HCT116 (cell line): ENCODE measurements around the gene C1QL4. TPM values are rescaled to one million over a fixed set of nuclear protein-coding genes. Genes with fewer than 3 reads are reported as not detected.

Experiments used
- ATAC-seq: fragments of 200-7000 bp; cut with Tn5 transposase; 2 replicates; pipeline ENCODE4 v1.9.1; 2020; ENCODE audit warnings: mild to moderate bottlenecking, moderate library complexity
- BruUV-seq: library from RNA; stranded (reverse); fragments of 400-500 nt; replicated peaks from 2 replicates; lab custom pipeline; 2021; lab: Mats Ljungman, UMichigan
- CTCF ChIA-PET: fragments of 300-600 bp; sonication (Branson Sonifier 250); formaldehyde crosslinking; loops from one replicate; lab custom pipeline; 2021; ENCODE audit warnings: antibody characterized with exemption; lab: Charles Lee
- POLR2A ChIA-PET: fragments of 300-600, 350-600 bp; sonication (Branson Sonifier 250); formaldehyde crosslinking; loops from one replicate; lab custom pipeline; 2021; ENCODE audit warnings: antibody characterized with exemption; lab: Charles Lee
- RAD21 ChIA-PET, 2 experiments: fragments of 300-600 bp; sonication (Branson Sonifier 250); formaldehyde crosslinking; loops; one replicate each; lab custom pipeline; 2023; ENCODE audit warnings: low total read pairs in 2 of 2; ENCODE audit not compliant: uncharacterized antibody in 2 of 2, unreplicated experiment in 2 of 2, low non-redundant PET in 1 of 2; lab: Charles Lee
- DNase-seq: peaks from one replicate; pipeline ENCODE4 v3.0.0-alpha.2; 2010; ENCODE audit warnings: low read depth, low spot score
- H2AFZ ChIP-seq: fragments of 200-600 bp; shearing (Covaris generic), sonication (generic); 2 replicates; pipeline ENCODE4 v1.6.1; 2017; ENCODE audit warnings: low read depth, mixed run types, mixed read lengths, antibody characterized with exemption, low read length; ENCODE audit not compliant: poor library complexity, severe bottlenecking
- H3K27ac ChIP-seq: 2 replicates; pipeline ENCODE4 v1.5.1; 2012; ENCODE audit warnings: low read depth, low read length
- H3K27me3 ChIP-seq: fragments of 200-600 bp; sonication (generic); 2 replicates; pipeline ENCODE4 v1.6.1; 2016; ENCODE audit warnings: mixed run types, low read length, mixed read lengths; ENCODE audit not compliant: insufficient read depth
- H3K36me3 ChIP-seq, 2 experiments: fragments of 200-500 bp in 1 of 2; fragments of 200-600 bp in 1 of 2; sonication (Bioruptor generic) in 1 of 2; sonication (generic) in 1 of 2; 2 replicates each; pipeline versions ENCODE4 v1.5.1 to v1.6.1; 2014 to 2016; ENCODE audit warnings: low read length in 2 of 2, inconsistent platforms in 1 of 2, mixed read lengths in 1 of 2, mixed run types in 1 of 2; ENCODE audit not compliant: insufficient read depth in 2 of 2, control insufficient read depth in 1 of 2
- H3K4me1 ChIP-seq, 2 experiments: fragments of 200-600 bp in 1 of 2; sonication (generic) in 1 of 2; 2 replicates each; pipeline versions ENCODE4 v1.5.1 to v1.6.1; 2012 to 2017; ENCODE audit warnings: low read length in 2 of 2, inconsistent platforms in 1 of 2, mild to moderate bottlenecking in 1 of 2, mixed read lengths in 1 of 2, mixed run types in 1 of 2, moderate library complexity in 1 of 2; ENCODE audit not compliant: insufficient read depth in 2 of 2, control insufficient read depth in 1 of 2
- H3K4me2 ChIP-seq: fragments of 200-600 bp; sonication (generic); 2 replicates; pipeline ENCODE4 v1.6.1; 2017; ENCODE audit warnings: mixed run types, low read length, mixed read lengths
- H3K4me3 ChIP-seq, 2 experiments: fragments of 200-600 bp in 1 of 2; sonication (generic) in 1 of 2; replicated peaks in 1 of 2; 2 replicates each; pipeline ENCODE4 v1.5.1; 2011 to 2016; ENCODE audit warnings: low read length in 2 of 2, control low read depth in 1 of 2, low read depth in 1 of 2, mild to moderate bottlenecking in 1 of 2, mixed read lengths in 1 of 2, mixed run types in 1 of 2
- H3K79me2 ChIP-seq: fragments of 200-600 bp; sonication (generic); 2 replicates; pipeline ENCODE4 v1.6.1; 2017; ENCODE audit warnings: mild to moderate bottlenecking, mixed run types, low read length, moderate library complexity, mixed read lengths; ENCODE audit not compliant: insufficient read depth
- H3K9ac ChIP-seq: fragments of 200-600 bp; sonication (generic); 2 replicates; pipeline ENCODE4 v1.6.1; 2016; ENCODE audit warnings: low read length, mixed read lengths
- H3K9me2 ChIP-seq: fragments of 200-600 bp; sonication (generic), shearing (Covaris generic); 2 replicates; pipeline ENCODE4 v1.6.1; 2017; ENCODE audit warnings: mixed run types, mild to moderate bottlenecking, moderate library complexity; ENCODE audit not compliant: insufficient read depth
- H3K9me3 ChIP-seq, 2 experiments: fragments of 200-500 bp in 1 of 2; fragments of 200-600 bp in 1 of 2; sonication (Bioruptor generic) in 1 of 2; sonication (generic) in 1 of 2; 2 replicates each; pipeline ENCODE4 v1.6.1; 2014 to 2017; ENCODE audit warnings: low read length in 2 of 2, mixed read lengths in 2 of 2, inconsistent platforms in 1 of 2, low read depth in 1 of 2, mild to moderate bottlenecking in 1 of 2, mixed run types in 1 of 2, moderate library complexity in 1 of 2; ENCODE audit not compliant: control insufficient read depth in 1 of 2, insufficient read depth in 1 of 2
- H4K20me1 ChIP-seq: fragments of 200-600 bp; sonication (generic), shearing (Covaris generic); 2 replicates; pipeline ENCODE4 v1.6.1; 2017; ENCODE audit warnings: mixed run types, mild to moderate bottlenecking, moderate library complexity; ENCODE audit not compliant: insufficient read depth
- EGR1 ChIP-seq: IDR thresholded peaks from 2 replicates; pipeline ENCODE4 v1.6.1; 2012; ENCODE audit warnings: low read depth
- EZH2 ChIP-seq: fragments of 200-600 bp; sonication (generic); IDR thresholded peaks from 2 replicates; pipeline ENCODE4 v1.6.1; 2017; ENCODE audit warnings: antibody characterized with exemption, mixed run types
- MAX ChIP-seq: IDR thresholded peaks from 2 replicates; pipeline ENCODE4 v1.6.1; 2012
- SIN3A ChIP-seq: IDR thresholded peaks from 2 replicates; pipeline ENCODE4 v1.6.1; 2012; ENCODE audit warnings: low read depth
- intact Hi-C: fragments of 100-400 bp; cut with micrococcal nuclease; formaldehyde crosslinking; loops from 2 replicates; pipeline ENCODE4 v1.10.0; 2022
- total RNA-seq: library from RNA; stranded (reverse); gene quantifications from one replicate; pipeline ENCODE4 v1.2.1, GENCODE V29; 2021; ENCODE audit not compliant: unreplicated experiment
- TF ChIP-seq, protein P1 (sequence below): IDR thresholded peaks from 2 replicates; pipeline ENCODE4 v1.6.1; 2011; ENCODE audit warnings: mild to moderate bottlenecking, low read length, moderate library complexity; ENCODE audit not compliant: insufficient replicate concordance; ENCODE audit errors: extremely low read depth

C1QL4 gene
- total RNA-seq, 1 experiment from 2014 or later = 8.1 TPM

DNA sequence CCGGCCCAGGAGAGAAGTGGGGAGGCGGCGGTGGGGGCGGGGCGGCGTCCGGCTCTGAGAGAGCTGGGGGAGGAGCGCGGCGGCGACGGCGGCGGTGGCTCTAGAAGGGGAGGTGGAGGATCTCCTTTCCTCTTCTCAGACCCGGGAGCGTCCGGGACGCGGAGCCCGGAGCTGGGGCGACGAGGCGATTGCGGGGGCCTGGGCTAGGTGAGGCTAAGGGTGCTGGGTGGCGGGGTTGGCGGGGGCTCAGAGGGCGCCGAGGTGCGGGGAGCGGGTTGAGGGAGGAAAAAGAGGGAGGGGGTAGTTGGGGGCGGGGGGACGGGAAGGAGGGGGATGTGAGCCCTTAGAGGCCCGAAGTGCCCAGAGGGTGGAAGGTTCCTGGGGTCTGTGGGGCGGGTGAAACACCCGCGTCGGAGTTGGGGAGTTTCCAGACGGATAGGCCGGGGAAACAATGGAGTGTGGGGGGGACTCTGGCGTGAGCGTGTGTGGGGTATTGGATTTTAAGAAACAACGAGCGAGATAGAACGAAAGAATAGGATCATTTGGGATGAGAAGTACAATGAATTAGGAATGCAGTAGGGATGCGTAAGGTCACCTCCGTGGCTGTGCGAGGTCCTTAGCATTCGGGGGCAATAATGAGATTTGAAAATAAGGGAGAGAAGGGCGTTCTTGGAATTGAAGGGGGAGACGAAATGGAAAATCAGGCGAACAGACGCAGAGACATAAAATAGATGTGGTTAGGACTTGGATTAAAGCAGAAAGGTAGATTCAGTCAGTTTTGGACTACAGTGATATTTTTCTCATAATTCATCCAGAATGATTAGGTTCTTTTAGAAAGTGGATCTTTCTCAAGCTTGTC lies 30.6 kb upstream of the C1QL4 start, which contains the start of gene SPATS2:
SPATS2 (plus strand) TSS at position 82 of the 859 bp plus-strand sequence. CDS start 93,551 bp downstream, outside the sequence.
- Histone ChIP-seq H3K9me2 (no peaks in the 10 kb centered on the region), H3K9me3 (no peaks in the 10 kb centered on the region), H4K20me1 (peaks cover 5% of the 10 kb centered on the region; the same call in 1 of the 2 replicates), H3K79me2 (peaks cover 59% of the 10 kb centered on the region), H3K36me3 (no peaks in the 10 kb centered on the region), H3K4me1 (peaks cover 38 to 52% of the 10 kb centered on the region in 2 experiments), H2AFZ (no peak within 1 kb of the TSS), H3K4me2 (peak within 1 kb of the TSS; percentile 71), H3K9ac (peak within 1 kb of the TSS; percentile 92), H3K27me3 (no peaks in the 10 kb centered on the region), H3K4me3 (peak within 1 kb of the TSS; percentile 65 to 71), H3K27ac (peak within 1 kb of the TSS; percentile 99)
- ChIA-PET POLR2A (interaction anchor here (0.5 to 1.9 kb wide), 21 partner anchors 8 to 541 kb away, joined by 3 to 16 read pairs (median 5); partner anchors contain the start of gene TROAP), CTCF (interaction anchor here (0.7 to 2.6 kb wide), 10 partner anchors 10 to 213 kb away, joined by 3 to 28 read pairs (median 7); no protein-coding TSS in a partner anchor), RAD21 (interaction anchor here (0.7 to 1.6 kb wide), 4 partner anchors 9 to 1401 kb away, joined by 3 read pairs; no protein-coding TSS in a partner anchor)
- no peak for DNase-seq
- ATAC-seq = peak; percentile 1
- TF ChIP-seq SIN3A = peak; percentile 71
- TF ChIP-seq, protein P1, sequence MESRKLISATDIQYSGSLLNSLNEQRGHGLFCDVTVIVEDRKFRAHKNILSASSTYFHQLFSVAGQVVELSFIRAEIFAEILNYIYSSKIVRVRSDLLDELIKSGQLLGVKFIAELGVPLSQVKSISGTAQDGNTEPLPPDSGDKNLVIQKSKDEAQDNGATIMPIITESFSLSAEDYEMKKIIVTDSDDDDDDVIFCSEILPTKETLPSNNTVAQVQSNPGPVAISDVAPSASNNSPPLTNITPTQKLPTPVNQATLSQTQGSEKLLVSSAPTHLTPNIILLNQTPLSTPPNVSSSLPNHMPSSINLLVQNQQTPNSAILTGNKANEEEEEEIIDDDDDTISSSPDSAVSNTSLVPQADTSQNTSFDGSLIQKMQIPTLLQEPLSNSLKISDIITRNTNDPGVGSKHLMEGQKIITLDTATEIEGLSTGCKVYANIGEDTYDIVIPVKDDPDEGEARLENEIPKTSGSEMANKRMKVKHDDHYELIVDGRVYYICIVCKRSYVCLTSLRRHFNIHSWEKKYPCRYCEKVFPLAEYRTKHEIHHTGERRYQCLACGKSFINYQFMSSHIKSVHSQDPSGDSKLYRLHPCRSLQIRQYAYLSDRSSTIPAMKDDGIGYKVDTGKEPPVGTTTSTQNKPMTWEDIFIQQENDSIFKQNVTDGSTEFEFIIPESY = no peak
- peak; percentile 45; the same call in 1 of the 2 replicates for TF ChIP-seq EGR1
- TF ChIP-seq MAX = 0 out of 2 replicates have a peak, but pooled peaks have one; percentile 29
- no peak for TF ChIP-seq EZH2
- TSS peak; percentile 49 for BruUV-seq
- intact Hi-C loops = loop anchor here (2.0 kb wide), 1 partner anchor 147 kb away; no protein-coding TSS in a partner anchor
